MCF 10A (cell line): Measurements from ENCODE around the gene OSBP2. TPM values are rescaled to one million over a fixed set of nuclear protein-coding genes. Genes with fewer than 3 reads are reported as not detected.

Experiments
- BruUV-seq: library from RNA; stranded (reverse); fragments of 400-500 nt; replicated peaks from 2 replicates; lab custom pipeline; 2021; lab: Mats Ljungman, UMichigan
- CTCF ChIA-PET: fragments of 300-600 bp; sonication (Branson Sonifier 250); formaldehyde crosslinking; extraction: SDS; loops from one replicate; lab custom pipeline; 2021; ENCODE audit warnings: antibody characterized with exemption, inconsistent platforms; lab: Yijun Ruan, JAX
- POLR2A ChIA-PET: fragments of 300-600, 350-650 bp; sonication (Branson Sonifier 250); formaldehyde crosslinking; extraction: SDS; loops from one replicate; lab custom pipeline; 2020; ENCODE audit warnings: antibody characterized with exemption, inconsistent platforms; lab: Yijun Ruan, JAX
- DNase-seq: peaks from one replicate; pipeline ENCODE4 v3.0.0-alpha.2; 2018; ENCODE audit not compliant: unreplicated experiment
- H3K27ac Mint-ChIP-seq: one replicate; pipeline ENCODE4 v1.8.0; 2022; ENCODE audit warnings: mild to moderate bottlenecking, low read depth, mixed read lengths; ENCODE audit not compliant: unreplicated experiment
- H3K27me3 Mint-ChIP-seq: one replicate; pipeline ENCODE4 v1.8.0; 2022; ENCODE audit warnings: mixed read lengths; ENCODE audit not compliant: insufficient read depth, unreplicated experiment
- H3K36me3 Mint-ChIP-seq: one replicate; pipeline ENCODE4 v1.8.0; 2022; ENCODE audit warnings: mild to moderate bottlenecking, moderate library complexity, mixed read lengths; ENCODE audit not compliant: insufficient read depth, unreplicated experiment
- H3K4me1 Mint-ChIP-seq: one replicate; pipeline ENCODE4 v1.8.0; 2022; ENCODE audit warnings: mixed read lengths; ENCODE audit not compliant: insufficient read depth, unreplicated experiment
- H3K4me3 Mint-ChIP-seq: one replicate; pipeline ENCODE4 v1.8.0; 2022; ENCODE audit warnings: mild to moderate bottlenecking, moderate library complexity, mixed read lengths; ENCODE audit not compliant: unreplicated experiment
- H3K9me3 Mint-ChIP-seq: one replicate; pipeline ENCODE4 v1.8.0; 2022; ENCODE audit warnings: mixed read lengths; ENCODE audit not compliant: unreplicated experiment
- CTCF ChIP-seq: fragments of 200-600 bp; IDR thresholded peaks from one replicate; pipeline ENCODE4 v1.8.0; 2022; ENCODE audit warnings: antibody characterized with exemption, mild to moderate bottlenecking; ENCODE audit not compliant: unreplicated experiment
- intact Hi-C: fragments of 100-400 bp; cut with micrococcal nuclease; formaldehyde crosslinking; loops from 2 replicates; pipeline ENCODE4 v1.14.1; 2022
- total RNA-seq: library from RNA; stranded (reverse); gene quantifications from 2 replicates; pipeline ENCODE4 v1.2.3, GENCODE V29; 2022

OSBP2 gene
- total RNA-seq, 1 experiment from 2014 or later, result 276 TPM

- Mint-ChIP-seq H3K27me3 (no peaks in the 10 kb centered on the region), H3K4me3 (no peak overlapping the region), H3K9me3 (no peaks in the 10 kb centered on the region), H3K27ac (no peak overlapping the region), H3K4me1 (peaks cover 15% of the 10 kb centered on the region), H3K36me3 (peaks cover 6% of the 10 kb centered on the region)
- ChIA-PET CTCF (no interaction called here), POLR2A (no interaction called here)
- TF ChIP-seq CTCF, result no peak
- no TSS peak for BruUV-seq
- no peak for DNase-seq
- intact Hi-C loops, result no loop called here
Observed at GRCh38 chr22:30720263-30720837, 25.7 kb downstream of the OSBP2 start.

- Mint-ChIP-seq H3K36me3 (peaks cover 6% of the 10 kb centered on the region), H3K4me1 (peaks cover 13% of the 10 kb centered on the region), H3K9me3 (no peaks in the 10 kb centered on the region), H3K27ac (no peak overlapping the region), H3K4me3 (no peak overlapping the region), H3K27me3 (no peaks in the 10 kb centered on the region)
- no peak for DNase-seq
- BruUV-seq, result no TSS peak
- ChIA-PET CTCF (interaction anchor here (0.7 kb wide), 1 partner anchor 174 kb away, joined by 3 read pairs; no protein-coding TSS in a partner anchor), POLR2A (interaction anchor here (0.6 kb wide), 1 partner anchor 9 kb away, joined by 4 read pairs; no protein-coding TSS in a partner anchor)
- no peak for TF ChIP-seq CTCF
- intact Hi-C loops, result no loop called here
Observed at GRCh38 chr22:30721741-30722140, 27.1 kb downstream of the OSBP2 start.

GRCh38 chr22:30728826-30729225, 34.2 kb downstream of the OSBP2 start:
- CTCF ChIA-PET, result interaction anchor here (1.8 kb wide), 1 partner anchor 26 kb away, joined by 5 read pairs; no protein-coding TSS in a partner anchor

GRCh38 chr22:30731658-30732057, 37.0 kb downstream of the OSBP2 start:
- BruUV-seq, result no TSS peak
- Mint-ChIP-seq H3K4me3 (no peak overlapping the region), H3K27ac (no peak overlapping the region), H3K36me3 (no peaks in the 10 kb centered on the region), H3K27me3 (no peaks in the 10 kb centered on the region), H3K9me3 (no peaks in the 10 kb centered on the region), H3K4me1 (no peaks in the 10 kb centered on the region)
- POLR2A ChIA-PET, result no interaction called here
- intact Hi-C loops, result no loop called here
- CTCF ChIA-PET, result no interaction called here
- DNase-seq, result no peak
- TF ChIP-seq CTCF, result no peak

More at GRCh38 chr22:30728826-30729225, 34.2 kb downstream of the OSBP2 start:
- no peak for DNase-seq
- TF ChIP-seq CTCF, result no peak
- no peak overlapping the region for H3K27ac Mint-ChIP-seq
- no peaks in the 10 kb centered on the region for H3K9me3 Mint-ChIP-seq
- no peaks in the 10 kb centered on the region for H3K36me3 Mint-ChIP-seq
- BruUV-seq, result no TSS peak
- intact Hi-C loops, result no loop called here
- POLR2A ChIA-PET, result no interaction called here
- H3K27me3 Mint-ChIP-seq, result no peaks in the 10 kb centered on the region
- H3K4me3 Mint-ChIP-seq, result no peak overlapping the region
- no peaks in the 10 kb centered on the region for H3K4me1 Mint-ChIP-seq
